SH-SY5Y (cell line): Measurements from ENCODE around the gene ASRGL1.

Experiments
- GATA2 ChIP-seq: IDR thresholded peaks from 2 replicates; pipeline ENCODE4 v1.6.1; 2011; ENCODE audit warnings: mild to moderate bottlenecking, low read depth, low read length
- GATA3 ChIP-seq: IDR thresholded peaks from 2 replicates; pipeline ENCODE4 v1.6.1; 2011; ENCODE audit warnings: low read depth, mild to moderate bottlenecking, low read length, moderate library complexity

DNA sequence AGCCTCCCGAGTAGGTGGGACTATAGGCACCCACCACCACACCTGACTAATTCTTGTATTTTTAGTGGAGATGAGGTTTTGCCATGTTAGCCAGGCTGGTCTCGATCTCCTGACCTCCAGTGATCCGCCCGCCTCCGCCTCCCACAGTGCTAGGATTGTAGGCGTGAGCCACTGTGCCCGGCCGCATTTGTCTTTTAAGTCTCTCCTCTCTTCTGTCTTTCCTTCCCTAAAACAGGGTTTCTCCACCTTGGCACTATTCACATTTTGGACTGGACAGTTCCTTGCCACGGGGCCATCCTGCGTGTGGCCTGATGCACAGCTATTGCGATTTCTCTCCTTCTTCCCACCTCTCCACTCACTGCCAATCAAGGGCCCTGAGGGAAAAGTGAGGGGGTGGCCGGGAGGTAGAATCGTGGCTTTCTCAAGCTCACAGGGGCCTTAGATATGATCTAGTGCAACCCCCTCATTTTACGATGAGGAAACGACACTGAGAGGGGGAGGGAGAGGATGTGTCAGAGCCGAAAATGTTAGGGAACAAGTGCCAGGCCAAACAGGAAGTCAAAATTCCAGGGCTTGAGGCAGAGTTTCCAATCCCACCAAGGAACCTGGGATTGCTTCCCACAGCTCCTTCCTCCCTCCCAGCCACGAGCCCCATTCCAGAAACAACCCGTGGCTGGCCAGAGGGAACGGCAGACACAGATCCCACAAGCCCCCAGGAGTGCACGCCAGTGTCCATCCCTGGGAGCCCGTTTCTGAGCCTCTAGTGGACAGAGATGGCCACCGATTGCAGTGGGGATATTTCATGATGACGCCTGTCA lies 102.7 kb downstream of the ASRGL1 start:
- TF ChIP-seq GATA2 = no peak
- no peak for TF ChIP-seq GATA3
